HEK293T (cell line): ENCODE data around the gene CYP24A1.

ENCODE experiments used
- ARNT ChIP-seq: fragments of 450-650 bp; IDR thresholded peaks from 2 replicates; pipeline ENCODE4 v1.6.1; 2017; ENCODE audit warnings: mild to moderate bottlenecking
- BHLHE40 ChIP-seq: fragments of 450-650 bp; IDR thresholded peaks from 2 replicates; pipeline ENCODE4 v1.6.1; 2016; ENCODE audit warnings: mild to moderate bottlenecking, moderate library complexity, borderline replicate concordance
- FOXA1 ChIP-seq: fragments of 450-650 bp; IDR thresholded peaks from 2 replicates; pipeline ENCODE4 v1.6.1; 2016; ENCODE audit warnings: mild to moderate bottlenecking
- FOXM1 ChIP-seq: fragments of 450-650 bp; IDR thresholded peaks from 2 replicates; pipeline ENCODE4 v1.6.1; 2017; ENCODE audit warnings: mild to moderate bottlenecking, borderline replicate concordance
- L3MBTL2 ChIP-seq: fragments of 450-650 bp; conservative IDR thresholded peaks from 2 replicates; pipeline ENCODE4 v1.6.1; 2016; ENCODE audit warnings: mild to moderate bottlenecking
- SP1 ChIP-seq: fragments of 450-650 bp; IDR thresholded peaks from 2 replicates; pipeline ENCODE4 v1.6.1; 2017
- TARDBP ChIP-seq: fragments of 450-650 bp; IDR thresholded peaks from 2 replicates; pipeline ENCODE4 v1.6.1; 2016
- ZNF384 ChIP-seq: fragments of 450-650 bp; IDR thresholded peaks from 2 replicates; pipeline ENCODE4 v1.6.1; 2016

- TF ChIP-seq BHLHE40 (no peak), FOXM1 (no peak), FOXA1 (no peak), ZNF384 (no peak), SP1 (no peak), TARDBP (no peak), ARNT (no peak), L3MBTL2 (no peak)
These were observed 17.3 kb downstream of the CYP24A1 start for GRCh38 chr20:54156522-54156921.
